GM13977 (cell line): ENCODE measurements around the gene PSMA5.
A peak's percentile ranks its signal among the peaks of the same experiment; 100 is the strongest.
"Not testable (repeated sequence)": the region's sequence is repeated elsewhere in the genome, so short reads cannot be mapped to it uniquely, and the experiment has no call there.

Experiments used
- DNase-seq: peaks from one replicate; pipeline ENCODE4 v3.0.0; 2012; ENCODE audit warnings: low spot score
- in situ Hi-C: fragments of 300-500 bp; cut with MboI; formaldehyde crosslinking; loops from one replicate; pipeline ENCODE4 v1.12.0; 2022; ENCODE audit warnings: low sequenced_read_pairs, low pct_unique_long_range_greater_than_20kb, mixed read lengths, inconsistent platforms; ENCODE audit not compliant: unreplicated experiment
- TF ChIP-seq, protein P1 (sequence below): IDR thresholded peaks from 2 replicates; pipeline ENCODE4 v1.5.1; 2012; ENCODE audit warnings: mild to moderate bottlenecking, control low read depth; ENCODE audit not compliant: insufficient read depth; ENCODE audit errors: extremely low read depth, missing control alignments

The PSMA5 gene

DNA sequence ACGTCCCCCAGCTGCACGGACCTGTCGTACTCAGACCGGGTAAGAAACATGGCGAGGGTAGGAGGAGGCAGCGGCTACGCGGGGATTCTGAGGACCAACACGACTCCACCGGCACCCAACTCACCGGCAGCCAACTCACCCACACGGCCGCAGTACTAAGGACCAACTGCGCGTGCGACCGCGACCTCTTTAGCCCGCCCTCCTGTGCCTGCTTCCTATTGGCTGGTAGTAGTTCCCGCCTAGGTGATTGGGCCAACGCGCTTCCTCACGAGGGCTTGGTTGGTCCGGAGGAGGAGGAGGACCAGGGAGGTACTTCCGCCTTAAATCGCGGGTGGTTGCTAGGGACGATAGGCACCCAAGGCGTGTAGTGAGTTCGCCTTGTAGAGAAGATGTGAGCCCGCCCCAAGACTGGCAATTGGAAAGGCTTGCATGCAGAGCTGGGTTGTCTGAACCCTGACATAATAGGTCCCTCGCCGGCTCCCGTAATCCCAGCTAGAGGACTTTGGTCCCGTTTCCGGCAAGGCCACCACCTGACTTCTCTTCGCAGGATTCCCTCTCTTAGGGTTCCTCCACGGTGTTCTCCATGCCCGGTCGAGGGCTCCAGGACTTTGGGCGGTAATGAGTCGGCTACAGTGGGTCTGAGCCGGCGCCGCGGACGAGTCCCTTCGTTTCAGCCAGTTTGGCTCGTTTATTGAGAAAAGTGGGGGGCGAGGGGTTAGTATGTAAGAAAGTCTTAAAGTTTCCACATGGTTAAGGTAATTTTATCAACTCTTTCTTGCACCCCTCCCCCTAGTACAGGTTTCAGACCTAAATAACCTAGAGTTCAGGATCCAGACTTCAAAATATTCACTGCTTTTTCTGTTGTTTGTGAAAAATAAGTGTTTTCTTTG lies at the start of gene PSMA5:
TSS of gene PSMA5 (minus strand) at position 168 of the 890 bp plus-strand sequence. CDS start at position 50, 118 bp downstream.
- TF ChIP-seq, protein P1, sequence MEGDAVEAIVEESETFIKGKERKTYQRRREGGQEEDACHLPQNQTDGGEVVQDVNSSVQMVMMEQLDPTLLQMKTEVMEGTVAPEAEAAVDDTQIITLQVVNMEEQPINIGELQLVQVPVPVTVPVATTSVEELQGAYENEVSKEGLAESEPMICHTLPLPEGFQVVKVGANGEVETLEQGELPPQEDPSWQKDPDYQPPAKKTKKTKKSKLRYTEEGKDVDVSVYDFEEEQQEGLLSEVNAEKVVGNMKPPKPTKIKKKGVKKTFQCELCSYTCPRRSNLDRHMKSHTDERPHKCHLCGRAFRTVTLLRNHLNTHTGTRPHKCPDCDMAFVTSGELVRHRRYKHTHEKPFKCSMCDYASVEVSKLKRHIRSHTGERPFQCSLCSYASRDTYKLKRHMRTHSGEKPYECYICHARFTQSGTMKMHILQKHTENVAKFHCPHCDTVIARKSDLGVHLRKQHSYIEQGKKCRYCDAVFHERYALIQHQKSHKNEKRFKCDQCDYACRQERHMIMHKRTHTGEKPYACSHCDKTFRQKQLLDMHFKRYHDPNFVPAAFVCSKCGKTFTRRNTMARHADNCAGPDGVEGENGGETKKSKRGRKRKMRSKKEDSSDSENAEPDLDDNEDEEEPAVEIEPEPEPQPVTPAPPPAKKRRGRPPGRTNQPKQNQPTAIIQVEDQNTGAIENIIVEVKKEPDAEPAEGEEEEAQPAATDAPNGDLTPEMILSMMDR = no peak
- peak; percentile 91 for DNase-seq
- in situ Hi-C loops = no loop called here

GRCh38 chr1:109475261-109475660 lies 49.0 kb upstream of the PSMA5 start:
- TF ChIP-seq, protein P1 = no peak
- in situ Hi-C loops = no loop called here
- DNase-seq = no peak

GRCh38 chr1:109474697-109475096 lies 48.4 kb upstream of the PSMA5 start:
- no peak for DNase-seq
- TF ChIP-seq, protein P1 = no peak
- in situ Hi-C loops = no loop called here

DNA sequence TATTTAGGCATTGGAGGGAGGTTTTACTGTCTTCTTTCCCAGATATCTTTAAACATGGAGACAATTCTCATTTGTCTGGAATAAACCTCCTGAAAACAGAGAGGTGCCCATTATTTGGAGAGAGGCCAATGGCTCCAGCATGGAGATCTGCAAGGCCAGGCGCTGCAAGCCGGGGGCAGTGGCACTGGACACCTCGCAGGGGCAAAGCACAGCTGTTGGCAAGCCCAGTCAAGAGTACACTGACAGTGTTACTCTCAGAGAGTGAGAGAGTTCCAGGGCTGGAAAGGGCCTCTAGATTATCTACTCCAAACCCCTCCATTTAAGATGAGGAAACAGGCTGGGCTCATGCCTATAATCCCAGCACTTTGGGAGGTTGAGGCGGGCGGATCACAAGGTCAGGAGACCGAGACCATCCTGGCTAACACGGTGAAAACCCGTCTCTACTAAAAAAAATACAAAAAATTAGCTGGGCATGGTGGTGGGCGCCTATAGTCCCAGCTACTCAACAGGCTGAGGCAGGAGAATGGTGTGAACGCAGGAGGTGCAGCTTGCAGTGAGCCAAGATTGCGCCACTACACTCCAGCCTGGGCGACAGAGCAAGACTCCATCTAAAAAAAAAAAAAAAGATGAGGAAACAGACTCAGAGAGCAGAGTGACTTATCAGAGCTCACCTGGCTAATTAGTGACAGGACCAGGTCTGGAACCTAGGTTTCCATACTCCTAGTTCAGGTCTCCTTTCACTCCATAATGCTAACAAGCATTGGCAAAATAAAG lies 47.2 kb upstream of the PSMA5 start:
- in situ Hi-C loops, DNase-seq: not testable (repeated sequence)

DNA sequence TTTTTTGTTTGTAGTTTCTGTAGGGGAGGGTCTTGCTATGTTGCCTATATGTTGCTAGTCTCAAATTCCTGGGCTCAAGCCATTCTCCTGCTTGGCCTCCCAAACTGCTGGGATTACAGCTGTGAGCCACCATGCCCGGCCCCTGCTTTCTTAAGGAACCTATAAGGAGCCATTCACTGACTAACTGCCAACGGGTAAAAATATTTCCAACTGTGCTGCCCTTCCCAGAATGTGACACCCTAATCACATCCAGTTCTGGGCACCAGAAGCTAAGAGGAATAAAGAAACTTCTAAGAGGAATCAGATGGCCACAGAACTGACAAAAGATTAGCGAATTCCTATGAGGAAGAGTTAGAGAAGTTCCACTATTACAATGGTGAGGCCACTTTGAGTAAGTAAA lies 46.5 kb upstream of the PSMA5 start:
- in situ Hi-C loops = no loop called here
- TF ChIP-seq, protein P1 = no peak
- no peak for DNase-seq

GRCh38 chr1:109470245-109470644 lies 44.0 kb upstream of the PSMA5 start:
- TF ChIP-seq, protein P1 = no peak
- DNase-seq = no peak
- in situ Hi-C loops = no loop called here

GRCh38 chr1:109468903-109469302 lies 42.7 kb upstream of the PSMA5 start:
- TF ChIP-seq, protein P1 = no peak
- in situ Hi-C loops = no loop called here
- DNase-seq = peak; percentile 4
